HEK293 (cell line): ENCODE results near the gene COL11A2.

Experiments used
- GFI1B ChIP-seq: fragments of 450-650 bp; formaldehyde crosslinking; IDR thresholded peaks from 2 replicates; pipeline ENCODE4 v1.5.1; 2016; ENCODE audit warnings: missing biosample characterization, missing genetic modification characterization
- GLI2 ChIP-seq: fragments of 450-650 bp; formaldehyde crosslinking; IDR thresholded peaks from 2 replicates; pipeline ENCODE4; 2017; ENCODE audit warnings: missing biosample characterization, missing genetic modification characterization, low read depth, borderline replicate concordance
- MYNN ChIP-seq: fragments of 450-650 bp; formaldehyde crosslinking; IDR thresholded peaks from 2 replicates; pipeline ENCODE4 v1.5.1; 2016; ENCODE audit warnings: missing biosample characterization, missing genetic modification characterization, borderline replicate concordance
- MZF1 ChIP-seq: fragments of 450-650 bp; formaldehyde crosslinking; IDR thresholded peaks from 2 replicates; pipeline ENCODE4 v1.5.1; 2017; ENCODE audit warnings: missing biosample characterization, missing genetic modification characterization, borderline replicate concordance
- ZBTB49 ChIP-seq: fragments of 450-650 bp; formaldehyde crosslinking; IDR thresholded peaks from 2 replicates; pipeline ENCODE4 v1.5.1; 2016; ENCODE audit warnings: missing biosample characterization, missing genetic modification characterization, low read depth
- ZFP3 ChIP-seq: fragments of 450-650 bp; formaldehyde crosslinking; IDR thresholded peaks from 2 replicates; pipeline ENCODE4 v1.5.1; 2016; ENCODE audit warnings: low read depth, missing biosample characterization, missing genetic modification characterization
- ZIC2 ChIP-seq: fragments of 450-650 bp; formaldehyde crosslinking; IDR thresholded peaks from 2 replicates; pipeline ENCODE4 v1.5.1; 2016; ENCODE audit warnings: missing biosample characterization, missing genetic modification characterization
- ZNF169 ChIP-seq: fragments of 450-650 bp; formaldehyde crosslinking; IDR thresholded peaks from 2 replicates; pipeline ENCODE4 v1.5.1; 2016; ENCODE audit warnings: missing biosample characterization, missing genetic modification characterization
- ZNF18 ChIP-seq: fragments of 450-650 bp; formaldehyde crosslinking; IDR thresholded peaks from 2 replicates; pipeline ENCODE4 v1.5.1; 2016; ENCODE audit warnings: missing biosample characterization, missing genetic modification characterization
- ZNF184 ChIP-seq: fragments of 450-650 bp; IDR thresholded peaks from 2 replicates; pipeline ENCODE4 v1.5.1; 2018; ENCODE audit warnings: missing biosample characterization, mild to moderate bottlenecking, missing genetic modification characterization
- ZNF202 ChIP-seq: fragments of 450-650 bp; formaldehyde crosslinking; IDR thresholded peaks from 2 replicates; pipeline ENCODE4 v1.5.1; 2016; ENCODE audit warnings: missing biosample characterization, missing genetic modification characterization, borderline replicate concordance
- ZNF211 ChIP-seq: fragments of 450-650 bp; formaldehyde crosslinking; IDR thresholded peaks from 2 replicates; pipeline ENCODE4 v1.5.1; 2016; ENCODE audit warnings: low read depth, missing biosample characterization, missing genetic modification characterization
- ZNF239 ChIP-seq: fragments of 450-650 bp; formaldehyde crosslinking; IDR thresholded peaks from 2 replicates; pipeline ENCODE4 v1.5.1; 2016; ENCODE audit warnings: missing biosample characterization, missing genetic modification characterization
- ZNF24 ChIP-seq: fragments of 450-650 bp; formaldehyde crosslinking; IDR thresholded peaks from 2 replicates; pipeline ENCODE4 v1.5.1; 2016; ENCODE audit warnings: missing biosample characterization, missing genetic modification characterization
- ZNF26 ChIP-seq: fragments of 450-650 bp; formaldehyde crosslinking; IDR thresholded peaks from 2 replicates; pipeline ENCODE4 v1.5.1; 2016; ENCODE audit warnings: missing biosample characterization, missing genetic modification characterization
- ZNF274 ChIP-seq, 2 experiments: fragments of 200-500 bp in 1 of 2; fragments of 450-650 bp in 1 of 2; sonication (Bioruptor generic) in 1 of 2; formaldehyde crosslinking in 1 of 2; IDR thresholded peaks; 2 replicates each; pipeline versions ENCODE4 v1.5.1 to v1.6.1; 2014 to 2016; ENCODE audit warnings: borderline replicate concordance in 1 of 2, inconsistent platforms in 1 of 2, low read length in 1 of 2, missing biosample characterization in 1 of 2, missing genetic modification characterization in 1 of 2
- ZNF280C ChIP-seq: fragments of 450-650 bp; formaldehyde crosslinking; IDR thresholded peaks from 2 replicates; pipeline ENCODE4 v1.5.1; 2016; ENCODE audit warnings: missing biosample characterization, missing genetic modification characterization
- ZNF292 ChIP-seq: fragments of 450-650 bp; formaldehyde crosslinking; IDR thresholded peaks from 2 replicates; pipeline ENCODE4 v1.5.1; 2016; ENCODE audit warnings: low read depth, missing biosample characterization, missing genetic modification characterization, borderline replicate concordance
- ZNF394 ChIP-seq: fragments of 450-650 bp; formaldehyde crosslinking; IDR thresholded peaks from 2 replicates; pipeline ENCODE4 v1.5.1; 2016; ENCODE audit warnings: missing biosample characterization, missing genetic modification characterization, mild to moderate bottlenecking, moderate library complexity, borderline replicate concordance
- ZNF404 ChIP-seq: fragments of 450-650 bp; formaldehyde crosslinking; IDR thresholded peaks from 2 replicates; pipeline ENCODE4 v1.5.1; 2017; ENCODE audit warnings: missing biosample characterization, missing genetic modification characterization
- ZNF433 ChIP-seq: fragments of 450-650 bp; formaldehyde crosslinking; IDR thresholded peaks from 2 replicates; pipeline ENCODE4 v1.5.1; 2016; ENCODE audit warnings: missing biosample characterization, missing genetic modification characterization, low read depth
- ZNF561 ChIP-seq: fragments of 450-650 bp; IDR thresholded peaks from 2 replicates; pipeline ENCODE4 v1.5.1; 2018; ENCODE audit warnings: missing biosample characterization, missing genetic modification characterization, borderline replicate concordance
- ZNF580 ChIP-seq: fragments of 450-650 bp; formaldehyde crosslinking; IDR thresholded peaks from 2 replicates; pipeline ENCODE4 v1.5.1; 2016; ENCODE audit warnings: missing biosample characterization, missing genetic modification characterization
- ZNF629 ChIP-seq: fragments of 450-650 bp; formaldehyde crosslinking; IDR thresholded peaks from 2 replicates; pipeline ENCODE4 v1.5.1; 2017; ENCODE audit warnings: missing biosample characterization, missing genetic modification characterization
- ZNF701 ChIP-seq: fragments of 450-650 bp; formaldehyde crosslinking; IDR thresholded peaks from 2 replicates; pipeline ENCODE4 v1.5.1; 2016; ENCODE audit warnings: missing biosample characterization, missing genetic modification characterization
- ZNF747 ChIP-seq: fragments of 450-650 bp; formaldehyde crosslinking; IDR thresholded peaks from 2 replicates; pipeline ENCODE4 v1.5.1; 2016; ENCODE audit warnings: missing biosample characterization, missing genetic modification characterization
- ZNF792 ChIP-seq: fragments of 450-650 bp; formaldehyde crosslinking; IDR thresholded peaks from 2 replicates; pipeline ENCODE4 v1.5.1; 2016; ENCODE audit warnings: missing biosample characterization, missing genetic modification characterization
- ZNF843 ChIP-seq: fragments of 450-650 bp; formaldehyde crosslinking; IDR thresholded peaks from 2 replicates; pipeline ENCODE4 v1.5.1; 2016; ENCODE audit warnings: missing biosample characterization, missing genetic modification characterization
- ZSCAN18 ChIP-seq: fragments of 450-650 bp; formaldehyde crosslinking; IDR thresholded peaks from 2 replicates; pipeline ENCODE4 v1.5.1; 2016; ENCODE audit warnings: missing biosample characterization, missing genetic modification characterization

COL11A2 gene

GRCh38 chr6:33161354-33162331, 30.6 kb downstream of the COL11A2 start (continued):
- no peak for TF ChIP-seq ZNF26 (tag by site-specific recombination)
- no peak for TF ChIP-seq ZNF184 (tag by site-specific recombination)
- peak; percentile 33; the same call in 1 of the 2 replicates for TF ChIP-seq ZNF394 (tag by site-specific recombination)
- no peak for TF ChIP-seq ZNF239
- TF ChIP-seq ZNF280C (tag by site-specific recombination) = no peak
- TF ChIP-seq ZNF211 = no peak
- no peak for TF ChIP-seq ZNF629
- no peak for TF ChIP-seq ZNF24 (tag by site-specific recombination)
- TF ChIP-seq ZNF701 (tag by site-specific recombination) = no peak
- no peak for TF ChIP-seq ZNF747
- TF ChIP-seq ZNF202 = no peak
- no peak for TF ChIP-seq MZF1 (tag by site-specific recombination)
- TF ChIP-seq ZFP3 = no peak
- no peak for TF ChIP-seq ZNF274 (IDR thresholded peaks at IDR 0.05; ENCODE audit: low read length)
- no peak for TF ChIP-seq ZNF274 (tag by site-specific recombination; IDR thresholded peaks at IDR 0.05; ENCODE audit: borderline replicate concordance)
- no peak for TF ChIP-seq ZNF292 (tag by site-specific recombination)
- no peak for TF ChIP-seq ZBTB49 (tag by site-specific recombination)
- no peak for TF ChIP-seq ZNF843 (tag by site-specific recombination)
- peak; percentile 84; the same call in 1 of the 2 replicates for TF ChIP-seq ZNF561 (tag by site-specific recombination)
- TF ChIP-seq ZNF169 (tag by site-specific recombination) = no peak
- TF ChIP-seq ZNF18 (tag by site-specific recombination) = no peak
- no peak for TF ChIP-seq GLI2
- no peak for TF ChIP-seq GFI1B (tag by site-specific recombination)
- TF ChIP-seq ZNF580 = 0 out of 2 replicates have a peak, but pooled peaks have one; percentile 12
- no peak for TF ChIP-seq MYNN (tag by site-specific recombination)
- TF ChIP-seq ZIC2 (tag by site-specific recombination) = no peak
- TF ChIP-seq ZNF404 (tag by site-specific recombination) = no peak
- TF ChIP-seq ZSCAN18 (tag by site-specific recombination) = no peak
- no peak for TF ChIP-seq ZNF792
- no peak for TF ChIP-seq ZNF433 (tag by site-specific recombination)
